Vagina (tissue), 2 donors: ENCODE data around the gene NEO1.

ENCODE experiments used
- CTCF ChIP-seq, 3 experiments: fragments of 450-650 bp in 2 of 3; fragments of 200-600 bp in 1 of 3; sonication (generic) in 1 of 3; IDR thresholded peaks; one replicate each; pipeline ENCODE4 v1.5.1; 2017 to 2019; ENCODE audit warnings: antibody characterized with exemption in 3 of 3, mild to moderate bottlenecking in 2 of 3, moderate library complexity in 2 of 3
- POLR2A ChIP-seq, 2 donors: fragments of 450-650 bp; IDR thresholded peaks; one replicate each; pipeline ENCODE4 v1.6.1; 2017; ENCODE audit warnings: antibody characterized with exemption in 2 of 2, mild to moderate bottlenecking in 2 of 2, moderate library complexity in 2 of 2
- POLR2AphosphoS5 ChIP-seq, 2 donors: sonication (generic); formaldehyde crosslinking; IDR thresholded peaks; one replicate each; pipeline ENCODE4 v1.9.0; 2017; ENCODE audit warnings: antibody characterized with exemption in 2 of 2, mild to moderate bottlenecking in 2 of 2, low read depth in 1 of 2; ENCODE audit not compliant: insufficient read depth in 1 of 2

- no peak for TF ChIP-seq POLR2AphosphoS5 (IDR thresholded peaks at IDR 0.05; ENCODE audit: insufficient read depth in 1 of 2, low read depth in 1 of 2)
- no peak for TF ChIP-seq CTCF (IDR thresholded peaks at IDR 0.05)
- no peak for TF ChIP-seq POLR2A (IDR thresholded peaks at IDR 0.05)
Measured at GRCh38 chr15:73054417-73054953, 2.2 kb downstream of the NEO1 start.
